Left hindlimb (tissue), 1 donor: ENCODE measurements around the gene CKAP4.

Source experiments
- DNase-seq: peaks from one replicate; pipeline ENCODE4 v3.0.0-alpha.2; 2018

CKAP4 gene

DNA sequence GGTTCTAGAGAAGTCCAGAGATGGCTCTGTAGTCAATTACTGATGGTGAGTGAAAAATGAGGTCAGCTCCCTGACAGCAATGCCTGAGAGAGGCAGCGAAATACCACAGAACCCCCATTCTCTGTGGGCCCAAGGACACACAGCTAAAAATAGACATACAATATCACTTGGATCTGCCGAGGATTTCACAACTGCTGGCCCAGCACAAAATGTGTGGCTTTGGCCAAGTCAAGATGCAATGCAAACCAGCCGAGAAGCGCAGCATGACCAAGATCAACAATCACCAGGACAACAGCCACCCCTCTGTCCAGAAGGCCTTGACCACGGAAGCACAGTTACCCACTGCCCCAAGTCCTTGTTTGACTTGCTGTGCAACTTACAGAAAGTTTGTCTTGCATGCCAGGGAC is 52.2 kb downstream of the CKAP4 start:
- peak; percentile 74 for DNase-seq

DNA sequence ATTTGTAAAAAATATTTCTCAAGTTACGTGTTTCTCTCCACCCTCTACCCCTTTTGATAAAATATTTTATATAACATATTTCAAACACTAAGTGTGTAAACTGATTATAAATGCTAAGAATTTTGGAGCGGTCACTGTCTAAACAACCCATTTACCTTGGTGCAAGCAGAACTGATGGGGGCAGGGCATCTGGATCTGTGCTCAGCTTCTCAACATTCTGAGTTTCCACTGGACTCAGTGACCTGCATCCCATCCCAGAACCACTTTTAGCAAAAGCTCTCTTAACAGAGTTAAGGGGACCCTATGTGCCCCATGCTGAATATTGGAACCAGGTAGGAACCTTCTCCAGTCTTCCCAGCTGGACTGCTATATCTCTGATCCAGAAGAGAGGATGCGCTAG is 53.5 kb downstream of the CKAP4 start:
- no peak for DNase-seq

DNA sequence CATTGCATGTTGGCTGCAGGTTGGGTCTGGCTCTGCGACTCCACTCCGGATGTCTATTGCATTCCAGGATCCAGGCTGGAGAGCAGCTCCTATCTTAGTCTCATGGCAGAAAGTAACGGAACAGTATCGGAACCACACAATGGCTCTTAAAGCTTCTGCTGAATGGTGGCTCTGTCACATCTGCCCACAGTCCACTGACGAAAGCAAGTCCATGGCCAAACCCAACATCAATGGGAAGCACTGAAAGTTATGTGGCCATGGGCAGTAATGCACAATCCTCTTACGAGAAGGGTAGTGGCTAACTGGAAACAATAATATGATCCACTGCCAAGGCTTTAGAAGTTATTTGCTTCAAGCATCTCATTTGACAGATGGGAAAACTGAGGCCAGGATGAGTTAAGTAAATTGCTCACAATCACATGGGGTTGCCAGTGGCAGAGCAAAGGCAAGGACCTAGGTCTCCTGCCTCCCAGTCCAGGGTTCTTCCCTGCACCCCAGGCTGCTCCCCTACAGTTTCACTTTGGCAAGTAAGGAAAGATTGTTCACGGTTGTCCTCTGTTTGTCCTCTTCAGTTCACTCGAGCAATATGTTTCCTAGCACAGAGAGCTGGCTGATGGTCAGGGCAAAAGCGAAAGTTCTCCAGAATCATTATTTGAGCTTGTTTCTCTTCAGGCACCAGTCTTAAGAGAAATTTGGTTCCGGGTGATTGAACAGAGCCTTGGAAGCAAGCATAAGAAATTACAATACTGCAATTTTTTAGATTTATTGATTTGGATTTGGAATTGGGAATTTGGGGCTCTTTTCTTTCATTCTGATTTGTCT is 54.2 kb downstream of the CKAP4 start:
- no peak for DNase-seq

DNA sequence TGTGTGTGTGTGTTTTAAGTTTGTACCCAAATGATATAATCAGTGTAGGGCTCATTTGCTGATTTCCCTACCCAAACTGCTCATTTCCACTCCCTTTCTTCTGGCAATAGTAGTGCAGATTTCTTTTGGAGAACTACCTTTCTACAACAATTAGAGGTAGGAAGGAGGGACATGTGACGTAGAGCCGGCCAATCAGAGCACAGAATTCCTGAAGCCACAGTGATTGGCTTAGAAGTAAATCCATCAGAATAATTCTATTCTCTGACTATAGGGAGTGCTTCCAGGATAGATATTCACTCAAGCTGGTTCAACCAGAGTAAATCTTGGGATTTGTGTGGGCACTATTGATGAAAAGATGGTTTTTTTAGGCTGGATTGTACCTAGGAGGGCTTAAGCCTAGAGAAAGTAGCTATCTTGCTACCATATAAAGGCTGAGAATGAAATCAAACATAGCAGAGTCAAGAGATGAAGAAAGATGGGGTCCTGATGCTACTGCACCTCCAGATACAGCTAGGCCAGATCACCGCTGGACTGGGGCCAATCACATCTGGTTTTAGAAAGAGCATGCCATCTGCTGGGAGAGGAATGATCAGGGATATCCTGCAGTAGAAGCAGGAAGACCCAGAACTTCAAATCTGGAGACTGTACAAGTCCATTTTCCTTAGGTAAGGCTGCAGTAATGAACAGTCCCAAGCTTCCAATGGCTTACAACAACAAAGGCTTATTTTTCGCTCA is 55.0 kb downstream of the CKAP4 start:
- no peak for DNase-seq

DNA sequence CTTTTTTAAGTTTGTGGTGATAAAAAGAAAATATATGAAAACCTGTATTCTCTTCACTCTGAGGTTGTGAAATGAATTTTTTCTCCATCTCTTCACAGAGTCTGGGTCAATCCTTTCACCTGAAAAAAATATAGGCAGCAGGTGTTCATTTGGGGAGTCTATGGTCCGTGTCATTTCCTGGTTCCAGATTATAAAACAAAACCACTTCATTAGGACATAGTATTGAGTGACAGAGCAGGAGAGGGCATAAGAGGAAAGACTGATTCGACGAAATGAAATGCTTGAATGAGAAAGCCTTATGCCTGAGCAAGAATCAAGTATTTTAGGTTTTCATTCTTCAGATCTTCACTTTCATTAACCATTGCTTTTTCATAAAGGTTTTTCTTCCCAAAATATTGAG is 57.2 kb downstream of the CKAP4 start:
- DNase-seq, result no peak

DNA sequence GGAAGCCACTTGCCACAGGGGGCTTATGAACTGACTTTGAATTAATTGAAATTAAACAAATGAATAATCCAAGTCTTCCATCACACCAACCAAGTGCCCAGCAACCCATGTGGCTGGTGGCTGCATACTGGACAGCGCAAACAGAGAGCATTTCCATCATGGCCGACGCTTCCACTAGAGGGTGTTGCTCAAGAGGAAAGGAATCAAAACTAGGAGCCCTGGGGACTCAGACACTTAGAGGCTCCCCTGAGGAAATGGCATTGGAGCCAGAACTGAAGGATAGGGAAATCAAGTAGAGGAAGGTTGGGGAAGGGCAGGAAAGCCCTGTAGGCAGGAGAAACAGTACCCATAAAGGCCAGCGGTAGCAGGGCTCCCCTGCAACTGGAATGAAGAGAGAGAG is 58.5 kb downstream of the CKAP4 start:
- no peak for DNase-seq

DNA sequence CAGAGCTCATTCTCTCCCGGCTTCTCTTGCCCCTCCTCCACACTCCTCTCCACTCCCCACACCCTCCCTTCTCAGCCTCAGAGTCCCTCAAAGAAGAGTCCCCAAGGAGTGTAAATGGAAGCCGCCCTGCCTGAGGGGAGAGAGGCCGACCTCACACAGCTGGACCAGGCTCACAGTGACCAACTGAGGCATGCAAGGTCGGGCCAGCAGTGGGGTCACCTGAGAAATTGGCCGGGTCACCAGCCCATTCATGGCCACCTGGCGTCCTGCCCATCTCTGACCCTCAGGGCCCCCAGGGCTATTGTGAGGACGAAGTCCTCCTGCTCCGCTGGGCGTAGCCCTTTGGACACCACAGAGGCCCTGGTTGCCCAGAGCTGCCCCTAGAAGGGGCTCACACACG is 59.6 kb downstream of the CKAP4 start:
- no peak for DNase-seq
